ENCODE data around the gene EN1. TPM values are rescaled to one million over a fixed set of nuclear protein-coding genes. Genes with fewer than 3 reads are reported as not detected.

The EN1 gene
- total RNA-seq, 4 donors from 2014 or later = not detected

- H3K4me3 ChIP-seq = no peak overlapping the region
- whole genome bisulfite sequencing, 2 donors = 23 to 27% methylated on average over 5 of the region's 10 CpGs
- peaks cover 0 to 55% (median 0%) of the 10 kb centered on the region in 4 donors for H3K27me3 ChIP-seq
- intact Hi-C loops (cut with DNase I) = loop anchor here (5.0 to 10.0 kb wide), 4 partner anchors 133 to 593 kb away; no protein-coding TSS in a partner anchor
- H3K36me3 ChIP-seq = no peaks in the 10 kb centered on the region
- H3K27ac ChIP-seq = no peak overlapping the region
- no peak for DNase-seq
- H3K4me1 ChIP-seq = peaks cover 3 to 6% (median 6%) of the 10 kb centered on the region in 3 donors
- peak; percentile 50 to 88 (median 78) for TF ChIP-seq CTCF (IDR thresholded peaks at IDR 0.05)
- TF ChIP-seq POLR2A (IDR thresholded peaks at IDR 0.05) = no peak
- no peaks in the 10 kb centered on the region for H3K9me3 ChIP-seq
Observed at GRCh38 chr2:118881490-118882129, 34.2 kb upstream of the EN1 start.

- DNase-seq = no peak
- TF ChIP-seq POLR2A (IDR thresholded peaks at IDR 0.05) (no peak), CTCF (IDR thresholded peaks at IDR 0.05) (no peak)
- peaks cover 0 to 66% (median 0%) of the 10 kb centered on the region in 4 donors for H3K27me3 ChIP-seq
- no peaks in the 10 kb centered on the region for H3K9me3 ChIP-seq
- intact Hi-C loops (cut with DNase I) = loop anchor here (5.0 to 10.0 kb wide), 4 partner anchors 134 to 594 kb away; no protein-coding TSS in a partner anchor
- peaks cover 3 to 6% (median 6%) of the 10 kb centered on the region in 3 donors for H3K4me1 ChIP-seq
- H3K36me3 ChIP-seq = no peaks in the 10 kb centered on the region
- H3K4me3 ChIP-seq = no peak overlapping the region
- 62 to 77% methylated on average over 4 of the region's 4 CpGs for WGBS, 2 donors
- H3K27ac ChIP-seq = no peak overlapping the region
Observed at GRCh38 chr2:118880501-118880900, 33.1 kb upstream of the EN1 start.

- Histone ChIP-seq H3K36me3 (no peaks in the 10 kb centered on the region), H3K9me3 (no peaks in the 10 kb centered on the region), H3K27ac (no peak overlapping the region), H3K27me3 (peaks cover 0 to 85% (median 0%) of the 10 kb centered on the region in 4 donors), H3K4me3 (no peak overlapping the region), H3K4me1 (peaks cover 3 to 6% (median 6%) of the 10 kb centered on the region in 3 donors)
- TF ChIP-seq CTCF (IDR thresholded peaks at IDR 0.05) (no peak), POLR2A (IDR thresholded peaks at IDR 0.05) (no peak)
- DNase-seq = no peak
- 30 to 47% methylated on average over 2 of the region's 2 CpGs for WGBS, 2 donors
- intact Hi-C loops (cut with DNase I) = no loop called here
Observed at GRCh38 chr2:118878531-118879149, 31.2 kb upstream of the EN1 start.

- DNase-seq = no peak
- Histone ChIP-seq H3K27ac (no peak overlapping the region), H3K36me3 (no peaks in the 10 kb centered on the region), H3K27me3 (peaks cover 0 to 77% (median 0%) of the 10 kb centered on the region in 4 donors), H3K4me3 (no peak overlapping the region), H3K4me1 (no peaks in the 10 kb centered on the region), H3K9me3 (no peaks in the 10 kb centered on the region)
- intact Hi-C loops (cut with DNase I) = no loop called here
- WGBS, 2 donors = 18 to 50% methylated on average over 2 to 3 of the region's 4 CpGs
- TF ChIP-seq POLR2A (IDR thresholded peaks at IDR 0.05) (no peak), CTCF (IDR thresholded peaks at IDR 0.05) (no peak)
Observed at GRCh38 chr2:118875318-118875717, 27.9 kb upstream of the EN1 start.

GRCh38 chr2:118874324-118874723 is 26.9 kb upstream of the EN1 start:
- Histone ChIP-seq H3K4me1 (no peaks in the 10 kb centered on the region), H3K4me3 (no peak overlapping the region), H3K27ac (no peak overlapping the region), H3K27me3 (peaks cover 0 to 74% (median 0%) of the 10 kb centered on the region in 4 donors), H3K9me3 (no peaks in the 10 kb centered on the region), H3K36me3 (no peaks in the 10 kb centered on the region)
- DNase-seq = no peak
- no peak for TF ChIP-seq CTCF (IDR thresholded peaks at IDR 0.05)
- no peak for TF ChIP-seq POLR2A (IDR thresholded peaks at IDR 0.05)
- intact Hi-C loops (cut with DNase I) = no loop called here
- 40 to 80% methylated on average over 1 to 2 of the region's 3 CpGs for WGBS, 2 donors

Data from esophagus squamous epithelium (tissue), 5 donors.